ENCODE data around the gene POLDIP3.
"Not testable (repeated sequence)": the region's sequence is repeated elsewhere in the genome, so short reads cannot be mapped to it uniquely, and the experiment has no call there.

The POLDIP3 gene

DNA sequence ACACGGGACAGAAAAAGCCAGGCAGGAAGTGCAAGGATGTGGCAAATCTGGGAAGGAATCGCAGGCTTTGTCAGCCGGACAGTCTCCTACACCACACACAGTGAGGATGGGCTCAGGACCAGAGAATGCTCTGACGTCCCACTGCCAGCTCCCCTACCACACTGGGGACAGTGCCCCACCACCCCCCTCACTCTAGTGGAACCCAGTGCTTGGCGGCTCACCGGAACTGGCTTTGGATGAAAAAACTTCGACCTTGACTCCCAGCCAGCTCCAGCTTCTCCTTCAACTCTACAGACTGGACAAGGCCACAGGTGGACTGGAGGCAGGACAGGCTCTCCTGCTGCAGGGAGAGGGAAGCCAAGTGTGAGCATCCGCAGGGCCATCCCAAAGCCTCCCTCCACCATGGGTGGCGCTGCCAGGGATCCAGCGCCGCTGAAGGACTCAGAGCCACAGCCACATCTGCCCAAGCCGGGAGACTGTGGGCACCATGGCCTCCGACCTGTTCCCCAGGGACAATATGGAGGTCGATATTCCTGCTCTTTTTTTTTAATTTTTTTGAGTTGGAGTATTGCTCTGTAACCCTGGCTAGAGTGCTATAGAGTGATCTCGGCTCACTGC lies 37.0 kb downstream of the POLDIP3 start:
- no peaks in the 10 kb centered on the region for H4K20me1 ChIP-seq (ENCODE audit: low read depth, low read length)
- H3K9ac ChIP-seq (ENCODE audit: low read length), result no peak overlapping the region
- H3K9me2 ChIP-seq (replicated peaks; ENCODE audit: insufficient read depth, low read length), result no peaks in the 10 kb centered on the region
- H3K4me2 ChIP-seq (ENCODE audit: low read depth, low read length, poor library complexity, severe bottlenecking), result no peak overlapping the region
- H3K9me3 ChIP-seq (ENCODE audit: insufficient read depth, low read length), result no peaks in the 10 kb centered on the region
- 0 out of 2 replicates have a peak, but pooled peaks cover 6% of the 10 kb centered on the region for H3K36me3 ChIP-seq (ENCODE audit: low read length)
- no peak overlapping the region for H3K27ac ChIP-seq (ENCODE audit: low read depth, low read length)
- no peaks in the 10 kb centered on the region for H3K27me3 ChIP-seq (ENCODE audit: low read length)
- no peak overlapping the region for H3K4me3 ChIP-seq (ENCODE audit: insufficient read depth, low read length, poor library complexity, severe bottlenecking)
- H3F3A ChIP-seq (ENCODE audit: insufficient read depth), result peaks cover under 1% of the 10 kb centered on the region; the same call in 1 of the 2 replicates
- H3K79me2 ChIP-seq (ENCODE audit: insufficient read depth, low read length), result peaks cover 19% of the 10 kb centered on the region
- no peak for TF ChIP-seq EZH2phosphoT487 (conservative IDR thresholded peaks at IDR 0.05; ENCODE audit: low read length)
- no peak for TF ChIP-seq CTCF (IDR thresholded peaks at IDR 0.05; ENCODE audit: insufficient read depth, low read length, poor library complexity, severe bottlenecking)
- no peak overlapping the region for H2AFZ ChIP-seq (ENCODE audit: low read depth, low read length, severe bottlenecking)

- not testable (repeated sequence) for H3K4me2 ChIP-seq (ENCODE audit: low read depth, low read length, poor library complexity, severe bottlenecking); H2AFZ ChIP-seq (ENCODE audit: low read depth, low read length, severe bottlenecking); H3K9ac ChIP-seq (ENCODE audit: low read length); H3K27ac ChIP-seq (ENCODE audit: low read depth, low read length); H3K4me3 ChIP-seq (ENCODE audit: insufficient read depth, low read length, poor library complexity, severe bottlenecking); H3F3A ChIP-seq (ENCODE audit: insufficient read depth); H3K9me2 ChIP-seq (replicated peaks; ENCODE audit: insufficient read depth, low read length); H3K9me3 ChIP-seq (ENCODE audit: insufficient read depth, low read length); H4K20me1 ChIP-seq (ENCODE audit: low read depth, low read length); H3K27me3 ChIP-seq (ENCODE audit: low read length); H3K36me3 ChIP-seq (ENCODE audit: low read length)
- H3K79me2 ChIP-seq (ENCODE audit: insufficient read depth, low read length), result peaks cover 19% of the 10 kb centered on the region
Measured at GRCh38 chr22:42577141-42577540, 37.5 kb downstream of the POLDIP3 start.

DNA sequence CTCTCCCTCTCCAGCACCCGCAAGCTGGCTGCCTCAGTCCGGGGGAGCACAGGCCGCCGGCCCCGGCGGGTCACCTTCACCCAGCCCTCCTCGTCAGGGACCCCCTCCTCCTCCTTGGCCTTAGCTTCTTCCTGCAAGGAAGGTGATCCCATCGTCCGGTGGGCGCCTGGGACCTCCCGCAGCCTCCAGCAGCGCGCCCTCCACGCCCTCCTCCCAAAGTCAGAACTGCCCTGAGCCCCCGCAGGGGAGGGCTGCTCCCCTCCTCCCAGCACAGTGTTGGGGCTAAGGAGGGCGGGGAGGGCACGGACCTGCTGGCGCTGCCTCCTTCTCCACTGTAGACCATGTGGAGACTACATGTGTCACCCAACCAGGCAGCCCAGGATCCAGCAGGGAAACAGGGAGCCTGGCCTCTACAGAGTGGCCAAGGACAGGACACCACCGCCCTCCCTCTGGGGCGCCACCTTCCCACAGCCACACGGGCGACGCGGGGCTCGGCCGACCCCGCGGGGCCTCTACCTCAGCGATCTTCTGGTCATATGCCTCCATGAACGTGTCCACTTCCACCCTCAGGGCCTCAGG lies 38.6 kb downstream of the POLDIP3 start:
- not testable (repeated sequence) for H3K27ac ChIP-seq (ENCODE audit: low read depth, low read length); H3K9me2 ChIP-seq (replicated peaks; ENCODE audit: insufficient read depth, low read length); H2AFZ ChIP-seq (ENCODE audit: low read depth, low read length, severe bottlenecking); H3F3A ChIP-seq (ENCODE audit: insufficient read depth); H3K4me2 ChIP-seq (ENCODE audit: low read depth, low read length, poor library complexity, severe bottlenecking); H4K20me1 ChIP-seq (ENCODE audit: low read depth, low read length); H3K4me3 ChIP-seq (ENCODE audit: insufficient read depth, low read length, poor library complexity, severe bottlenecking); H3K9ac ChIP-seq (ENCODE audit: low read length); H3K36me3 ChIP-seq (ENCODE audit: low read length); H3K9me3 ChIP-seq (ENCODE audit: insufficient read depth, low read length); H3K27me3 ChIP-seq (ENCODE audit: low read length)
- peaks cover 15% of the 10 kb centered on the region for H3K79me2 ChIP-seq (ENCODE audit: insufficient read depth, low read length)

- not testable (repeated sequence) for H3K27me3 ChIP-seq (ENCODE audit: low read length); H3K9ac ChIP-seq (ENCODE audit: low read length); H3K27ac ChIP-seq (ENCODE audit: low read depth, low read length); H3K9me2 ChIP-seq (replicated peaks; ENCODE audit: insufficient read depth, low read length); H4K20me1 ChIP-seq (ENCODE audit: low read depth, low read length); H3K79me2 ChIP-seq (ENCODE audit: insufficient read depth, low read length); H3K4me3 ChIP-seq (ENCODE audit: insufficient read depth, low read length, poor library complexity, severe bottlenecking); H3K4me2 ChIP-seq (ENCODE audit: low read depth, low read length, poor library complexity, severe bottlenecking); H3K9me3 ChIP-seq (ENCODE audit: insufficient read depth, low read length); H2AFZ ChIP-seq (ENCODE audit: low read depth, low read length, severe bottlenecking); H3F3A ChIP-seq (ENCODE audit: insufficient read depth); H3K36me3 ChIP-seq (ENCODE audit: low read length)
Measured at GRCh38 chr22:42574468-42574867, 40.2 kb downstream of the POLDIP3 start.

- H2AFZ ChIP-seq (ENCODE audit: low read depth, low read length, severe bottlenecking); H3K9me3 ChIP-seq (ENCODE audit: insufficient read depth, low read length); H3K27ac ChIP-seq (ENCODE audit: low read depth, low read length); H3K4me3 ChIP-seq (ENCODE audit: insufficient read depth, low read length, poor library complexity, severe bottlenecking); H3K9me2 ChIP-seq (replicated peaks; ENCODE audit: insufficient read depth, low read length); H3K36me3 ChIP-seq (ENCODE audit: low read length); H3K79me2 ChIP-seq (ENCODE audit: insufficient read depth, low read length); H4K20me1 ChIP-seq (ENCODE audit: low read depth, low read length); H3K4me2 ChIP-seq (ENCODE audit: low read depth, low read length, poor library complexity, severe bottlenecking); H3K27me3 ChIP-seq (ENCODE audit: low read length); H3F3A ChIP-seq (ENCODE audit: insufficient read depth); H3K9ac ChIP-seq (ENCODE audit: low read length): not testable (repeated sequence)
Measured at GRCh38 chr22:42574046-42574445, 40.6 kb downstream of the POLDIP3 start.

- H4K20me1 ChIP-seq (ENCODE audit: low read depth, low read length); H3K9ac ChIP-seq (ENCODE audit: low read length); H3K9me2 ChIP-seq (replicated peaks; ENCODE audit: insufficient read depth, low read length); H3F3A ChIP-seq (ENCODE audit: insufficient read depth); H3K4me2 ChIP-seq (ENCODE audit: low read depth, low read length, poor library complexity, severe bottlenecking); H3K4me3 ChIP-seq (ENCODE audit: insufficient read depth, low read length, poor library complexity, severe bottlenecking); H3K9me3 ChIP-seq (ENCODE audit: insufficient read depth, low read length); H3K27ac ChIP-seq (ENCODE audit: low read depth, low read length); H3K27me3 ChIP-seq (ENCODE audit: low read length); H3K36me3 ChIP-seq (ENCODE audit: low read length); H2AFZ ChIP-seq (ENCODE audit: low read depth, low read length, severe bottlenecking); H3K79me2 ChIP-seq (ENCODE audit: insufficient read depth, low read length): not testable (repeated sequence)
Measured at GRCh38 chr22:42571068-42571467, 43.6 kb downstream of the POLDIP3 start.

GRCh38 chr22:42570580-42570979 lies 44.1 kb downstream of the POLDIP3 start:
- H3K4me3 ChIP-seq (ENCODE audit: insufficient read depth, low read length, poor library complexity, severe bottlenecking); H3K36me3 ChIP-seq (ENCODE audit: low read length); H2AFZ ChIP-seq (ENCODE audit: low read depth, low read length, severe bottlenecking); H4K20me1 ChIP-seq (ENCODE audit: low read depth, low read length); H3K9me2 ChIP-seq (replicated peaks; ENCODE audit: insufficient read depth, low read length); H3F3A ChIP-seq (ENCODE audit: insufficient read depth); H3K79me2 ChIP-seq (ENCODE audit: insufficient read depth, low read length); H3K9ac ChIP-seq (ENCODE audit: low read length); H3K27me3 ChIP-seq (ENCODE audit: low read length); H3K27ac ChIP-seq (ENCODE audit: low read depth, low read length); H3K4me2 ChIP-seq (ENCODE audit: low read depth, low read length, poor library complexity, severe bottlenecking); H3K9me3 ChIP-seq (ENCODE audit: insufficient read depth, low read length): not testable (repeated sequence)

All from SU-DHL-6 (cell line).